ENCODE data around the gene ASIC5. TPM values are rescaled to one million over a fixed set of nuclear protein-coding genes. Genes with fewer than 3 reads are reported as not detected.
"Not testable (repeated sequence)": the region's sequence is repeated elsewhere in the genome, so short reads cannot be mapped to it uniquely, and the experiment has no call there.

ASIC5 gene
- total RNA-seq, 6 experiments from 2014 or later, result not detected

- Mint-ChIP-seq H3K27me3 (ENCODE audit: insufficient read depth) (no peaks in the 10 kb centered on the region), H3K4me1 (ENCODE audit: low read depth) (peaks cover 10% of the 10 kb centered on the region; the same call in 1 of the 2 replicates), H3K27ac (no peak overlapping the region; the same call in 1 of the 2 replicates)
Measured at GRCh38 chr4:155900381-155900780, 34.3 kb upstream of the ASIC5 start.

GRCh38 chr4:155899891-155900290 lies 33.8 kb upstream of the ASIC5 start:
- no peak for DNase-seq
- H3K36me3 Mint-ChIP-seq (ENCODE audit: low read depth), result no peaks in the 10 kb centered on the region
- H3K4me3 Mint-ChIP-seq, result no peak overlapping the region
- peaks cover 4% of the 10 kb centered on the region; the same call in 1 of the 2 replicates for H3K9me3 Mint-ChIP-seq
- TF ChIP-seq CTCF (IDR thresholded peaks at IDR 0.05), result no peak
- peaks cover 10% of the 10 kb centered on the region; the same call in 1 of the 2 replicates for H3K4me1 Mint-ChIP-seq (ENCODE audit: low read depth)
- H3K27me3 Mint-ChIP-seq (ENCODE audit: insufficient read depth), result no peaks in the 10 kb centered on the region
- no peak overlapping the region for H3K27ac Mint-ChIP-seq

More at GRCh38 chr4:155900381-155900780, 34.3 kb upstream of the ASIC5 start:
- Mint-ChIP-seq H3K36me3 (ENCODE audit: low read depth) (no peaks in the 10 kb centered on the region), H3K9me3 (peaks cover 2% of the 10 kb centered on the region; the same call in 1 of the 2 replicates), H3K4me3 (no peak overlapping the region; the same call in 1 of the 2 replicates)
- TF ChIP-seq CTCF (IDR thresholded peaks at IDR 0.05), result no peak
- DNase-seq, result peak; percentile 7

GRCh38 chr4:155898371-155898770 lies 32.3 kb upstream of the ASIC5 start:
- not testable (repeated sequence) for H3K27me3 Mint-ChIP-seq (ENCODE audit: insufficient read depth); H3K27ac Mint-ChIP-seq; H3K36me3 Mint-ChIP-seq (ENCODE audit: low read depth); H3K9me3 Mint-ChIP-seq; DNase-seq; H3K4me3 Mint-ChIP-seq
- peaks cover 10% of the 10 kb centered on the region; the same call in 1 of the 2 replicates for H3K4me1 Mint-ChIP-seq (ENCODE audit: low read depth)

GRCh38 chr4:155891058-155891457 lies 25.0 kb upstream of the ASIC5 start:
- Mint-ChIP-seq H3K4me1 (ENCODE audit: low read depth) (peaks cover 6% of the 10 kb centered on the region; the same call in 1 of the 2 replicates), H3K36me3 (ENCODE audit: low read depth) (no peaks in the 10 kb centered on the region), H3K27me3 (ENCODE audit: insufficient read depth) (no peaks in the 10 kb centered on the region), H3K9me3 (peaks cover 17% of the 10 kb centered on the region), H3K4me3 (no peak overlapping the region), H3K27ac (no peak overlapping the region)
- DNase-seq, result no peak
- TF ChIP-seq CTCF (IDR thresholded peaks at IDR 0.05), result no peak

GRCh38 chr4:155889946-155890345 lies 23.9 kb upstream of the ASIC5 start:
- TF ChIP-seq CTCF (IDR thresholded peaks at IDR 0.05), result no peak
- no peaks in the 10 kb centered on the region for H3K36me3 Mint-ChIP-seq (ENCODE audit: low read depth)
- H3K9me3 Mint-ChIP-seq, result peaks cover 13% of the 10 kb centered on the region
- H3K4me3 Mint-ChIP-seq, result no peak overlapping the region
- H3K27me3 Mint-ChIP-seq (ENCODE audit: insufficient read depth), result peaks cover 3% of the 10 kb centered on the region; the same call in 1 of the 2 replicates
- H3K27ac Mint-ChIP-seq, result no peak overlapping the region
- H3K4me1 Mint-ChIP-seq (ENCODE audit: low read depth), result peaks cover 6% of the 10 kb centered on the region; the same call in 1 of the 2 replicates
- no peak for DNase-seq

GRCh38 chr4:155889031-155889793 lies 23.1 kb upstream of the ASIC5 start:
- Mint-ChIP-seq H3K4me1 (ENCODE audit: low read depth) (peaks cover 6% of the 10 kb centered on the region; the same call in 1 of the 2 replicates), H3K4me3 (no peak overlapping the region), H3K27me3 (ENCODE audit: insufficient read depth) (peaks cover 3% of the 10 kb centered on the region; the same call in 1 of the 2 replicates), H3K9me3 (peaks cover 13% of the 10 kb centered on the region; the same call in 1 of the 2 replicates), H3K27ac (no peak overlapping the region), H3K36me3 (ENCODE audit: low read depth) (no peaks in the 10 kb centered on the region)
- peak; percentile 75 for DNase-seq
- no peak for TF ChIP-seq CTCF (IDR thresholded peaks at IDR 0.05)

All from HFFc6 (cell line).